Stomach (tissue), 4 donors: ENCODE data around the gene ACBD3.

Source experiments
- CTCF ChIP-seq, 7 experiments: fragments of 450-650 bp in 4 of 7; fragments of 200-600 bp in 3 of 7; sonication (generic) in 3 of 7; IDR thresholded peaks; one replicate each; pipeline ENCODE4 v1.5.1; 2016 to 2019; ENCODE audit warnings: antibody characterized with exemption in 7 of 7, control low read depth in 2 of 7, mild to moderate bottlenecking in 1 of 7
- EP300 ChIP-seq: sonication (generic); formaldehyde crosslinking; IDR thresholded peaks from one replicate; pipeline ENCODE4 v1.6.1; 2017; ENCODE audit warnings: antibody characterized with exemption
- POLR2A ChIP-seq, 4 donors: fragments of 450-650 bp; IDR thresholded peaks; one replicate each; pipeline ENCODE4 v1.6.1; 2016; ENCODE audit warnings: antibody characterized with exemption in 4 of 4, control low read depth in 2 of 4, mild to moderate bottlenecking in 1 of 4, moderate library complexity in 1 of 4
- POLR2AphosphoS5 ChIP-seq, 3 donors: sonication (generic); formaldehyde crosslinking; IDR thresholded peaks; one replicate each; pipeline ENCODE4 v1.6.1; 2016; ENCODE audit warnings: antibody characterized with exemption in 3 of 3

GRCh38 chr1:226119169-226119568, 67.4 kb downstream of the ACBD3 start:
- TF ChIP-seq POLR2A (IDR thresholded peaks at IDR 0.05) (no peak), CTCF (IDR thresholded peaks at IDR 0.05) (no peak), POLR2AphosphoS5 (IDR thresholded peaks at IDR 0.05) (no peak), EP300 (no peak)
